C4-2B (cell line): Measurements from ENCODE around the gene INSIG1.

Experiments
- H3K27ac ChIP-seq: fragments of 450-650 bp; 2 replicates; pipeline ENCODE4 v1.5.1; 2017
- ZFX ChIP-seq: fragments of 450-650 bp; IDR thresholded peaks from 2 replicates; pipeline ENCODE4 v1.6.1; 2017
- TF ChIP-seq, protein P1 (sequence below): fragments of 450-650 bp; conservative IDR thresholded peaks from 2 replicates; pipeline ENCODE4 v1.5.1; 2017; ENCODE audit warnings: mild to moderate bottlenecking

The INSIG1 gene

DNA sequence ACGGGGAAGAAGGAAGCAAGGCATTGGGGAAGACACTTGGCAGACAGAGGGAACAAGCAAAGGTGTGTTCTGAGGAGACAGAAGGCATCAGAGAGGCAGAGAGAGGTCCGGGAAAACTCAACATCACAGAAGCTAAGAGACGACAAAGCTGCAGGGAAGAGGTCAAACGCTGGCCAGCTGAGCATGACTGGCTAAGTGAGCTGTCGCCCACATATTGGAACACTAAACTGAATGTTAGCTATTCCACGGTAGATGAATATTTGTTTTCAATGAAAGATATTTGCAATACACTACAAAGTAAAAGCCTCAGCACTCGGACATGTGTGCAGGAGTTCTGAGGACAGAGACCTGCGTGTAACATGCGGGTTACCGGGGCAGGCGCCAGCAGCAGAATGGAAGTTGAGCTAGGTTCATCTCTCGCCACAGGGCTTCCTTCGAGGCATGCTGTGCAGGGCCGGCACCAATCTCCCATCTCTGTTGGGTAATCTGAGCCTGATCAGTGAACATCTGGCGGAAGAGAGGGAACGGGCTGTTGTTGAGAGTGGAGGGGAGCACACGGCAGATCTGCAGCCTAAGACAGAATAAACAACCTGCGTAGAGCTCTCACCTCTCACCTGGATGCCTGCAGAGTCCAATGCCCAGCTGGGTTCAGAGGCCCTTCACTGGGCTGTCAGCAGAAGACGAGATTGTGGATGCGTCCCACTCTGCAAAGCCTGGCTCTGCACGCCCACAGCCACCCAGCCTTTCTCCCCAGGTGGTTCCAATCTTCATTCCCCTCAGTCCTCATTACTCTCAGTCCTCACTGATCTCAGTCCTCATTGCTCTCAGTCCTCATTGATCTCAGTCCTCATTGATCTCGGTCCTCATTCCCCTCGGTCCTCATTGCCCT is 35.9 kb downstream of the INSIG1 start:
- TF ChIP-seq ZFX = 0 out of 2 replicates have a peak, but pooled peaks have one; percentile 5
- TF ChIP-seq, protein P1, sequence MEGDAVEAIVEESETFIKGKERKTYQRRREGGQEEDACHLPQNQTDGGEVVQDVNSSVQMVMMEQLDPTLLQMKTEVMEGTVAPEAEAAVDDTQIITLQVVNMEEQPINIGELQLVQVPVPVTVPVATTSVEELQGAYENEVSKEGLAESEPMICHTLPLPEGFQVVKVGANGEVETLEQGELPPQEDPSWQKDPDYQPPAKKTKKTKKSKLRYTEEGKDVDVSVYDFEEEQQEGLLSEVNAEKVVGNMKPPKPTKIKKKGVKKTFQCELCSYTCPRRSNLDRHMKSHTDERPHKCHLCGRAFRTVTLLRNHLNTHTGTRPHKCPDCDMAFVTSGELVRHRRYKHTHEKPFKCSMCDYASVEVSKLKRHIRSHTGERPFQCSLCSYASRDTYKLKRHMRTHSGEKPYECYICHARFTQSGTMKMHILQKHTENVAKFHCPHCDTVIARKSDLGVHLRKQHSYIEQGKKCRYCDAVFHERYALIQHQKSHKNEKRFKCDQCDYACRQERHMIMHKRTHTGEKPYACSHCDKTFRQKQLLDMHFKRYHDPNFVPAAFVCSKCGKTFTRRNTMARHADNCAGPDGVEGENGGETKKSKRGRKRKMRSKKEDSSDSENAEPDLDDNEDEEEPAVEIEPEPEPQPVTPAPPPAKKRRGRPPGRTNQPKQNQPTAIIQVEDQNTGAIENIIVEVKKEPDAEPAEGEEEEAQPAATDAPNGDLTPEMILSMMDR = no peak
- no peak overlapping the region for H3K27ac ChIP-seq

DNA sequence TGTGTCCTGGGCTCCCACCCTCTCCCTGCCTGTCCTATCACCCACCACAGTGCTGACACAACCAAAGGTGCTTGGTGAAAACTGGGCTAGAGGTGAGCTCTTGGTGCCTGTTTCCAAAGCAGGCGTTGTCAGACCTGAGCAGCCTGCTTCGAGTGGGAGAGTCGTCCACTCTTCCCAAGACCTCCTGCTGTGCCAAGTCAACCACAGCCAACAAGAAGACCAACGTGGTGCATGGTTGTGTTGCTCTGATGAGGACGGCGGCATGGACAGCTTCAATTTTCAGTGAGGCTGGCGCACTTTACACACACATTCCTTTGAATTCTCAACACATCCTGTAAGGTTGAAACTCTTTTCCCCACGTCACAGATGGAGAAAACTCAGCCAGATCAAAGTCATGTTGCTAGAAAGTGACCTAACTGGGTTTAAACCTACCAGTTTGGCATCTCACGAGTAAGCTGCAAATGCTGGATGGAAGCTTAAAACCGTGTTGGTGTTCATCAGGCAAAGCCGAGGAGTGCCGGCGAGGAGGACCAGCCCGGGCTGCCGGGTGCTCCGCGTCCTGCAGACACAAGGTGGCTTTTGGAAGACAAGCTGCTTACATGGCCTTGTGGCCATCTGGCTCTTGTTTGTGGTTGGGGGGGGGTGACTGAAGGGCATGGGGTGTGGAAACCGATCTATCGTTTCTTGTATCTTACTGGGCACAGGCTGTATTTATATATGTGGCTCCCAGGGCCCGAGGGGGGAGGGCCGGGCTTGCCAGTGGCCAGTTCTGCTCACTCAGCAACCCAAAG is 39.3 kb downstream of the INSIG1 start:
- no peak overlapping the region for H3K27ac ChIP-seq
- TF ChIP-seq, protein P1 = no peak
- no peak for TF ChIP-seq ZFX

DNA sequence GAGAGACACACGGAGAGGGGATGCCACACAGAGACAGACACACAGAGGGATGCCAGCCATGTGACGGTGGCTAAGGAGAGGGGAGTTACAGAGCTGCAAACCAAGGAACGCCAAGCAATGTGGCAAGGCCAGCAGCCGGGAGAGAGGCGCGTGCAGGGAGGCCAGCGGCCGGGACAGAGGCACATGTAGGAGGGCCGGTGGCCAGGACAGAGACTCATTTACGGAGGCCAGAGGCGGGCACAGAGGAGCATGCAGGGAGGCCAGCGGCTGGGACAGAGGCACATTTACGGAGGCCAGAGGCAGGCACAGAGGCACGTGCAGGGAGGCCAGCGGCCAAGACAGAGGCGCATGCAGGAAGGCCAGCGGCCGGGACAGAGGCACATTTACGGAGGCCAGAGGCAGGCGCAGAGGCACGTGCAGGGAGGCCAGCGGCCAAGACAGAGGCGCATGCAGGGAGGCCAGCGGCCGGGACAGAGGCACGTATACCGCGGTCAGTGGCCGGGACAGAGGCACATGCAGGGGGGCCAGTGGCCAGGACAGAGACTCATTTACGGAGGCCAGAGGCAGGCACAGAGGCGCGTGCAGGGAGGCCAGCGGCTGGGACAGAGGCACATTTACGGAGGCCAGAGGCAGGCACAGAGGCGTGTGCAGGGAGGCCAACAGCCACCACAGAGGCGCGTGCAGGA is 40.4 kb downstream of the INSIG1 start:
- H3K27ac ChIP-seq = no peak overlapping the region
- TF ChIP-seq, protein P1 = no peak
- TF ChIP-seq ZFX = no peak

DNA sequence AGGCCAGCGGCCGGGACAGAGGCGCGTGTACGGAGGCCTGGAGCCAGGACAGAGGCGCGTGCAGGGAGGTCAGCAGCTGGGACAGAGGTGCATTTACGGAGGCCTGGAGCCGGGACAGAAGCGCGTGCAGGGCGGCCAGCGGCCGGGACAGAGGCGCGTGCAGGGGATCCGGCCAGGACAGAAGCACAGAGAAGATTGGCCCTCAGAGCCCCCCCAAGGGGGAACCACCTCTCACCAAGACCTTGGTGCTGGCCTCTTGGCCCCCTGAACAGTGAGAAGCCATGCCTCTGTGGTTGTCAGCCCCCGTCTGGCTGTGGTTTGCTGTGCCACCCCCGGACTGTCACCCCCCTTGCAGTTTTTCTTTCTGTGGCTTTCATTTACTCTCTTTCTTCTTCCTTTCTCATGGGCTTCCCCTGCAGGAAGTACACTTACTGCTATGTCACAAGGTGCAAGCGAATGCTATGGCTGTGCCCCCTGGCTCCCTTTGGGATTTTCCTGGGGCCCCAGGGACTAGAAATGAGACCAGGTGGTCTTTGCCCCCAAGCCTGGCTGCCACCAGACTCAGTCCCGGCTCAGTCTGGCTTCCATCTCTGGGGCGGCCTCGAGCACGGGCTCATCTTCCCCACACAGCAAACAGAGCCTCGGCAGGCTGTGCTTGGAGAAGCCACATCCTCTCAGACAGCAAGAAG is 41.1 kb downstream of the INSIG1 start:
- TF ChIP-seq, protein P1 = no peak
- TF ChIP-seq ZFX = no peak
- H3K27ac ChIP-seq = no peak overlapping the region

DNA sequence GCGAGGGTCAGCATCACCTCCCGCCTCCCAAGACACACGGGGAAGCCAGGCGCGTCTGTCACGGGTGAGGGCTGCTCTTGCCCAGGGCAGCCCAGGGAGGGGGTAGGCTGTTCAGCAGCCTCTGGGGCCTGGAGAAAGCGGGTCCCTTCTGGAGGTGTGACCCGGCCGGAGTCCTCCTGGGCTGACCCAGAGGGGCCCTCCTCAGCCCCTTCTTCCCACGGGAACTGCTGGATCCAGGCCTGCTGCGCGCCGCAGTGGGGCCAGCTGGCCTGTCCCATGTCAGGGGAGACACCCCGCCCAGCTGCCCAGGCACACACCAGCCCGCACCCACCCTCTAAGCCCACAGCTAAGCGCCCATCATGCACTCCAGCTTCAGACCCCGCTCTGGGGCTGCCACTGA is 41.8 kb downstream of the INSIG1 start:
- H3K27ac ChIP-seq = no peak overlapping the region
- no peak for TF ChIP-seq ZFX
- TF ChIP-seq, protein P1 = no peak

DNA sequence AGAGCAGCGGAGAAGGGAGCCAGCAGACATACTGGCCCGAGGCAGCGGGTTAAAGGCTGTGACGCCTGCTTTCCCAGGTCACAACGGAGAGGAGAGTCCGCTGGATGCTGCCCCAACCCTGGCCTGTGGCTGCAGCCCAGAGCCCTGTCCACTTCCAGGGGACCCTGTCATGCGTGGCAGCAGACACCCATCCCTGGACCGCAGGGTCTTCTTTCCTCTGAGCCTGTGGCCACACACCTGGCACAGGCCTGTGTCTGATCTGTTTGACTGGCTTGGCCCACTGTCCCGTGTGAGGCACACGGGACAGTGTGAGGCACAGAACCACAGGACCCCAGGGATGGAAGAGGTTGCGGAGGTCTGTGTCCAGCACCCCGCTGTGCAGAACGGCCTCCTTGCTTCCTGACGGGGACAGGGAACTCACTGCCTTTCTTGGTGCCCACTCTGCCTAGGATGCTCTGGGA is 42.4 kb downstream of the INSIG1 start:
- no peak overlapping the region for H3K27ac ChIP-seq
- TF ChIP-seq, protein P1 = no peak
- no peak for TF ChIP-seq ZFX
